SK-N-SH treated with all-trans-retinoic acid at 6 μM for 48 hours (cell line): Measurements from ENCODE around the gene CNOT8.

Experiments used
- ATAC-seq: fragments of 200-7000 bp; cut with Tn5 transposase; 3 replicates; pipeline ENCODE4 v1.9.1; 2020; ENCODE audit warnings: mild to moderate bottlenecking, moderate library complexity
- ARNTL ChIP-seq: fragments of 450-650 bp; formaldehyde crosslinking; IDR thresholded peaks from 2 replicates; pipeline ENCODE4 v1.5.0; 2020; ENCODE audit warnings: low read depth, mild to moderate bottlenecking, moderate library complexity, borderline replicate concordance
- BACH2 ChIP-seq: fragments of 250-450 bp; sonication (Bioruptor Pico); IDR thresholded peaks from 2 replicates; pipeline ENCODE4 v1.9.0; 2021; ENCODE audit warnings: mild to moderate bottlenecking, borderline replicate concordance
- CSDC2 ChIP-seq: fragments of 250-450 bp; sonication (Bioruptor Pico); IDR thresholded peaks from 2 replicates; pipeline ENCODE4 v1.5.0; 2020; ENCODE audit warnings: mild to moderate bottlenecking, moderate library complexity
- CSRNP3 ChIP-seq: fragments of 250-450 bp; sonication (Bioruptor Pico); IDR thresholded peaks from 2 replicates; pipeline ENCODE4 v1.5.1; 2021; ENCODE audit warnings: mild to moderate bottlenecking, moderate library complexity
- ESRRG ChIP-seq: fragments of 250-450 bp; sonication (Bioruptor Pico); IDR thresholded peaks from 2 replicates; pipeline ENCODE4 v1.6.1; 2021; ENCODE audit warnings: mild to moderate bottlenecking
- GLIS3 ChIP-seq: fragments of 250-450 bp; sonication (Bioruptor Pico); IDR thresholded peaks from 2 replicates; pipeline ENCODE4 v1.5.0; 2020; ENCODE audit warnings: mild to moderate bottlenecking, moderate library complexity
- ISL1 ChIP-seq: fragments of 250-450 bp; sonication (Bioruptor Pico); IDR thresholded peaks from 2 replicates; pipeline ENCODE4 v2.1.2; 2022; ENCODE audit warnings: mild to moderate bottlenecking, moderate library complexity
- OSR1 ChIP-seq: fragments of 250-450 bp; sonication (Bioruptor Pico); IDR thresholded peaks from 2 replicates; pipeline ENCODE4 v1.8.0; 2022; ENCODE audit warnings: moderate library complexity, mild to moderate bottlenecking, inconsistent platforms
- PPARA ChIP-seq: fragments of 250-450 bp; sonication (Bioruptor Pico); IDR thresholded peaks from 2 replicates; pipeline ENCODE4 v1.5.0; 2020; ENCODE audit warnings: mild to moderate bottlenecking, borderline replicate concordance
- RARB ChIP-seq: fragments of 250-450 bp; sonication (Bioruptor Pico); IDR thresholded peaks from 2 replicates; pipeline ENCODE4 v1.8.0; 2021; ENCODE audit warnings: mild to moderate bottlenecking, moderate library complexity
- SNAI2 ChIP-seq: fragments of 250-450 bp; sonication (Bioruptor Pico); IDR thresholded peaks from 2 replicates; pipeline ENCODE4 v1.5.0; 2020; ENCODE audit warnings: mild to moderate bottlenecking, moderate library complexity
- TCF4 ChIP-seq: fragments of 250-450 bp; sonication (Bioruptor Pico); IDR thresholded peaks from 2 replicates; pipeline ENCODE4 v1.8.0; 2021; ENCODE audit warnings: mild to moderate bottlenecking, moderate library complexity, borderline replicate concordance
- TOX ChIP-seq: fragments of 250-450 bp; sonication (Bioruptor Pico); IDR thresholded peaks from 2 replicates; pipeline ENCODE4 v1.8.0; 2021; ENCODE audit warnings: mild to moderate bottlenecking, moderate library complexity, borderline replicate concordance
- TSHZ2 ChIP-seq: fragments of 250-450 bp; sonication (Bioruptor Pico); IDR thresholded peaks from 2 replicates; pipeline ENCODE4 v1.5.0; 2020; ENCODE audit warnings: mild to moderate bottlenecking, moderate library complexity
- ZC3H10 ChIP-seq: fragments of 250-450 bp; sonication (Bioruptor Pico); IDR thresholded peaks from 2 replicates; pipeline ENCODE4 v1.5.1; 2021; ENCODE audit warnings: mild to moderate bottlenecking, moderate library complexity
- ZFP3 ChIP-seq: fragments of 250-450 bp; sonication (Bioruptor Pico); IDR thresholded peaks from 2 replicates; pipeline ENCODE4 v1.5.0; 2020; ENCODE audit warnings: mild to moderate bottlenecking, moderate library complexity
- ZFP30 ChIP-seq: fragments of 450-650 bp; formaldehyde crosslinking; IDR thresholded peaks from 2 replicates; pipeline ENCODE4 v1.5.0; 2022; ENCODE audit warnings: mild to moderate bottlenecking, moderate library complexity
- ZNF565 ChIP-seq: fragments of 450-650 bp; formaldehyde crosslinking; conservative IDR thresholded peaks from 2 replicates; pipeline ENCODE4 v1.5.0; 2020; ENCODE audit warnings: low read depth, mild to moderate bottlenecking, moderate library complexity
- ZNF70 ChIP-seq: fragments of 450-650 bp; formaldehyde crosslinking; IDR thresholded peaks from 2 replicates; pipeline ENCODE4 v1.5.0; 2020; ENCODE audit warnings: mild to moderate bottlenecking, moderate library complexity
- ZNF8 ChIP-seq: fragments of 450-650 bp; formaldehyde crosslinking; IDR thresholded peaks from 2 replicates; pipeline ENCODE4 v1.5.0; 2020; ENCODE audit warnings: mild to moderate bottlenecking, moderate library complexity
- TF ChIP-seq, protein P1 (sequence below): fragments of 250-450 bp; sonication (Bioruptor Pico); IDR thresholded peaks from 2 replicates; pipeline ENCODE4 v1.5.1; 2020; ENCODE audit warnings: low read depth, mild to moderate bottlenecking, moderate library complexity
- TF ChIP-seq, protein P2 (sequence below): fragments of 250-450 bp; sonication (Bioruptor Pico); IDR thresholded peaks from 2 replicates; pipeline ENCODE4 v1.8.0; 2021; ENCODE audit warnings: low read depth, mild to moderate bottlenecking, moderate library complexity, borderline replicate concordance
- TF ChIP-seq, protein P3 (sequence below): fragments of 250-450 bp; sonication (Bioruptor Pico); IDR thresholded peaks from 2 replicates; pipeline ENCODE4 v1.8.0; 2020; ENCODE audit warnings: mild to moderate bottlenecking, moderate library complexity, borderline replicate concordance

The CNOT8 gene

DNA sequence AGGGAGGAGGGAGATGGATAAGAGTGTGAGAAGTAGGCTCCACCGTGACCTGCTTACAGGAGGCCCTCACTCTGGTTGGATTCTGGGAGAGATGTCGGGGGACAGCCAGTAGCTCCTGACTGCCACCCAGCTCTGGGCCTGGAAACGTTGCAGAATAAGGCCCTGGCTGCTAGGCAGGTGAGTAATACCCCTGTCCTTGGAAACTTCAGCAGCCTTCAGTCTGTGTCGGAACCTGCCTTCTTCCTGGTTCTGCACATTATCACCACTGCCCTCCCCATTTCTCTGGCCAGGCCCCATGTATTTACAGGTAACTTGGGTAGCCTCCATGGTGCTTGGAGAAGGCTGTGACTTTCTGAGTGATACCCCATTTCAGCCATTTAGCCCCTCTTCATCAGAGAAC is 34.8 kb upstream of the CNOT8 start:
- no peak for ATAC-seq
- TF ChIP-seq ZFP3 (no peak), ZNF565 (no peak), TOX (CRISPR knock-in tag) (no peak), ZFP30 (CRISPR knock-in tag) (no peak), RARB (no peak), BACH2 (CRISPR knock-in tag) (no peak), ZNF70 (no peak), PPARA (CRISPR knock-in tag) (no peak), CSRNP3 (CRISPR knock-in tag) (no peak), GLIS3 (CRISPR knock-in tag) (no peak), SNAI2 (CRISPR knock-in tag) (no peak), ZNF8 (CRISPR knock-in tag) (no peak), OSR1 (CRISPR knock-in tag) (no peak), TCF4 (CRISPR knock-in tag) (no peak), ZC3H10 (no peak), ESRRG (no peak), CSDC2 (no peak), ISL1 (CRISPR knock-in tag) (no peak), TSHZ2 (CRISPR knock-in tag) (no peak)
- TF ChIP-seq, protein P1, sequence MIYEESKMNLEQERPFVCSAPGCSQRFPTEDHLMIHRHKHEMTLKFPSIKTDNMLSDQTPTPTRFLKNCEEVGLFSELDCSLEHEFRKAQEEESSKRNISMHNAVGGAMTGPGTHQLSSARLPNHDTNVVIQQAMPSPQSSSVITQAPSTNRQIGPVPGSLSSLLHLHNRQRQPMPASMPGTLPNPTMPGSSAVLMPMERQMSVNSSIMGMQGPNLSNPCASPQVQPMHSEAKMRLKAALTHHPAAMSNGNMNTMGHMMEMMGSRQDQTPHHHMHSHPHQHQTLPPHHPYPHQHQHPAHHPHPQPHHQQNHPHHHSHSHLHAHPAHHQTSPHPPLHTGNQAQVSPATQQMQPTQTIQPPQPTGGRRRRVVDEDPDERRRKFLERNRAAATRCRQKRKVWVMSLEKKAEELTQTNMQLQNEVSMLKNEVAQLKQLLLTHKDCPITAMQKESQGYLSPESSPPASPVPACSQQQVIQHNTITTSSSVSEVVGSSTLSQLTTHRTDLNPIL = no peak

DNA sequence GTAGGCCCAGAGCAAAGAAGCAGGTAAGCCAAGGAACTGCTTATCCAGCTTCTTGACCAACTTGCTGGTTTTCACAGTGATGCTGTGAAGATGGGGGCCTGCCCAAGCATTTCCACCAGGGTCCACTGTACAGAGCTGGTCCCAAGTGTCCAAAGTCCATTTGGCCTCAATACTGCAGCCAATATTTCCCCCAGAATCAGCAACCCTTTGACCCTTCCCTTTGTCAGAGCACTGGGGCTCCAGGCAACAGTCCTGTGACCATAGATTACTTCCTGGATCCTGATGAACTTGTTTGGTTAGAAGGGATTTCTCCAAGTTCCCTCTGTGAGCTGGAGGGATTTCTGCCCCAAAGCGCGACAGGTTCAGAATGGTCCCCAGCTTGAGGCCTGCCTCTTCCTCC is 34.4 kb upstream of the CNOT8 start:
- TF ChIP-seq ZFP3 = no peak
- TF ChIP-seq TOX (CRISPR knock-in tag) = no peak
- TF ChIP-seq ZNF565 = no peak
- TF ChIP-seq GLIS3 (CRISPR knock-in tag) = no peak
- no peak for TF ChIP-seq ZNF8 (CRISPR knock-in tag)
- TF ChIP-seq, protein P2, sequence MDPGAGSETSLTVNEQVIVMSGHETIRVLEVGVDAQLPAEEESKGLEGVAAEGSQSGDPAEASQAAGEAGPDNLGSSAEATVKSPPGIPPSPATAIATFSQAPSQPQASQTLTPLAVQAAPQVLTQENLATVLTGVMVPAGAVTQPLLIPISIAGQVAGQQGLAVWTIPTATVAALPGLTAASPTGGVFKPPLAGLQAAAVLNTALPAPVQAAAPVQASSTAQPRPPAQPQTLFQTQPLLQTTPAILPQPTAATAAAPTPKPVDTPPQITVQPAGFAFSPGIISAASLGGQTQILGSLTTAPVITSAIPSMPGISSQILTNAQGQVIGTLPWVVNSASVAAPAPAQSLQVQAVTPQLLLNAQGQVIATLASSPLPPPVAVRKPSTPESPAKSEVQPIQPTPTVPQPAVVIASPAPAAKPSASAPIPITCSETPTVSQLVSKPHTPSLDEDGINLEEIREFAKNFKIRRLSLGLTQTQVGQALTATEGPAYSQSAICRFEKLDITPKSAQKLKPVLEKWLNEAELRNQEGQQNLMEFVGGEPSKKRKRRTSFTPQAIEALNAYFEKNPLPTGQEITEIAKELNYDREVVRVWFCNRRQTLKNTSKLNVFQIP (CRISPR knock-in tag) = no peak
- TF ChIP-seq CSRNP3 (CRISPR knock-in tag) = no peak
- no peak for TF ChIP-seq CSDC2
- TF ChIP-seq, protein P3, sequence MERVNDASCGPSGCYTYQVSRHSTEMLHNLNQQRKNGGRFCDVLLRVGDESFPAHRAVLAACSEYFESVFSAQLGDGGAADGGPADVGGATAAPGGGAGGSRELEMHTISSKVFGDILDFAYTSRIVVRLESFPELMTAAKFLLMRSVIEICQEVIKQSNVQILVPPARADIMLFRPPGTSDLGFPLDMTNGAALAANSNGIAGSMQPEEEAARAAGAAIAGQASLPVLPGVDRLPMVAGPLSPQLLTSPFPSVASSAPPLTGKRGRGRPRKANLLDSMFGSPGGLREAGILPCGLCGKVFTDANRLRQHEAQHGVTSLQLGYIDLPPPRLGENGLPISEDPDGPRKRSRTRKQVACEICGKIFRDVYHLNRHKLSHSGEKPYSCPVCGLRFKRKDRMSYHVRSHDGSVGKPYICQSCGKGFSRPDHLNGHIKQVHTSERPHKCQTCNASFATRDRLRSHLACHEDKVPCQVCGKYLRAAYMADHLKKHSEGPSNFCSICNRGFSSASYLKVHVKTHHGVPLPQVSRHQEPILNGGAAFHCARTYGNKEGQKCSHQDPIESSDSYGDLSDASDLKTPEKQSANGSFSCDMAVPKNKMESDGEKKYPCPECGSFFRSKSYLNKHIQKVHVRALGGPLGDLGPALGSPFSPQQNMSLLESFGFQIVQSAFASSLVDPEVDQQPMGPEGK = no peak
- TF ChIP-seq ISL1 (CRISPR knock-in tag) = no peak
- no peak for TF ChIP-seq ARNTL (CRISPR knock-in tag)
- no peak for TF ChIP-seq RARB
- TF ChIP-seq PPARA (CRISPR knock-in tag) = no peak
- TF ChIP-seq ZC3H10 = no peak
- no peak for TF ChIP-seq OSR1 (CRISPR knock-in tag)
- TF ChIP-seq TCF4 (CRISPR knock-in tag) = no peak
- ATAC-seq = no peak
